ENCODE results near the gene PACSIN2.

PACSIN2 gene

DNA sequence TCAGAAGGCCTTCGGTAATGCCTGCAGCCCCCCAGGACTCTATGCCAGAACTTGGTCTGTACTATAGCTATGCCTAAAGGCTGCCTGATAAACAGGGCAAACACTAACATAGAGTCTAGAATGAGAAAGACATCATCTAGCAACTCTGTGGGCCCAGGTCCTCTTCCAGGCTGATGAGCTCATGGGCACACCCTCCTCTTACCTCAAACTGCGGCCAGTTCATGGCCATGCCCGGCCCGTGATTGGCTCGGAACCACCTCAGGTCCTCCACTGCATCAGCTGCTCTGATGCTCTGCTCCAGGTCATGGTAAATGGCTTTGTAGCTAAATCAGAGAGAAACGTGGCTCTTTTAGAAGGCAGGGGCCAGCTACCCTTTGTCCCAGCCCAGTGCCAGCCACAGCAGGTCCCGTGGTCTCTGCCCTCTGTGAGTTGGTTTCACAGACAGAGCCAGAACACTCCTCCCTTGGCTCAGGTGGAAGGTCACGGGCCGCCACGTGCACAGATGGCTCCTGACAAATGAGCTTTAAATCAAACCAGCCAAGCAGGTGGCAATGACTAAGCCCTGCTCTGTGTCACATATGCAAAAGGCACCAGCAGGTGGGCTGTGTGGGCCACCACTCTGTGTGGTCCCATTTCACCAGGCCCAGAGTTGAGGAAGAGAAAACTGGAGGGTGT is 132.8 kb downstream of the PACSIN2 start:
- DNase-seq (ENCODE audit: low read depth in 2 of 2): no peak

DNA sequence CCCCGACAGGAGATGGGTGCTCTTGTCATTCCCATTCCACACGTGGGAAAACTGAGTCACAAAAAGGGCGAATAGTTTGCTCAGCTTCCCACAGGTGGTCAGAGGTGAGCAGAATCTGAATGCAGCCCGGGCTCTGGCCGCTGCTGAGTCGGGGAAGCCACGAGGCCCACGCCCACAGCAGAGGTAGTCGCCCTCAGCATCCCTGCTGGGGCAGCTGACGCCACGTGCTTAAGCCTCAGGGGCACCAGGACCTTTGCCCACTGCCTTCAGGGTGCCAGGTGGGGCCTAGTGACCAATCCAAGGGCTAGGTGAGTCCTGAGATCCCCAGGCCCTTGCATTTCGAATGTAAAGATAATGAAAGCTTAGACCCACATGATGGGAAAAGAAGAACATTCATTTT is 133.7 kb downstream of the PACSIN2 start:
- DNase-seq (ENCODE audit: low read depth in 2 of 2): no peak

DNA sequence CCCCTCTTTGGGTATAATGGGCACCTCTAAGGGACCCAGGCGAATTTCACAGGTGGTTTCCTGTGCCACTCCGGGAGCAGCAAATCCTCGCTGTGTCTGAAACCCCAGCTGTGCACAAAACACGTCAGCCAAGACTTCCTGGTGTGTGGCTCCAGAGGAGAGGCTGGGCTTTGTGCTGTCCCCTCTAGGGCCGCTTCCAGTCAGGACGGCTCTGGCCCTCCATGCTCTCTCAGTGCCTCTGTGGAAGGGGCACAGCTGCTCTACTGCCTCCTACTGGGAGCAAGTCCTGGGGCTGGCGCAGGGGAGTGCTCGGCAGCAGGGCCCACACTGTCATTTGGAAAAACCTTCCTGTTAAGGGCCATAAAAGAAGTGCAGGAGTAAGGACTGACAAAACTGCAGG is 134.1 kb downstream of the PACSIN2 start:
- DNase-seq (ENCODE audit: low read depth in 2 of 2): no peak

DNA sequence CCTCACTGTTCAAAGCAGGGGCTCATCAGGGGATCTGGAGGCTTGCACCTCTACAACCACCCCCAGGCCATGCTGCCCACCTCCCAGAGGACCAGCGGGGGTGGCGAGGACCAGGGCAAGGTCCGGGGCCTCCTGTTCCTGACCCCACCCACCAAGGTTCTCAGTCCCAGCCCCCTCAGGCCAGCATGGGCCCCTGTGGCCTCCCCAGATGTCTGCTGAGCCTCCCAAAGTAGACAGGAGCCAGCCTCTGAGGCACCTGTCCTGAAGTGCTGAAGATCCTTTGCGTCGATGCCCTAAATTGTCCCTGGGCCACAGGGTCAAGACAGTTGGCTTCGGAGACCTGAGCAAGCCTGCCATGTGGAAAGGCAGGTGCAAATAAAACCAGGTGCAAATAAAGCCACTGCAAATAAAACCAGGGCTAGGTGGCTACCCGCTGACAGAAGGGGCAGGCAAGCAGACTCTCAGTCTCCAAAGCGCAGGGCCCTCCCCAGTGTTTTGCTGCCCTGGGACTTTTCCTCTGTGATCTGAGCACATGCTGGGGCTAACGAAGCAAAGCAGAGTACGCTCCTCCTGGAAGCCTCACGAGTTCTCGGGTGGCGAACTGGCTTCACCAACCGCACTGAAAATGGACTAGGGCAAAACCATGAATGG is 135.5 kb downstream of the PACSIN2 start:
- no peak for DNase-seq (ENCODE audit: low read depth in 2 of 2)

DNA sequence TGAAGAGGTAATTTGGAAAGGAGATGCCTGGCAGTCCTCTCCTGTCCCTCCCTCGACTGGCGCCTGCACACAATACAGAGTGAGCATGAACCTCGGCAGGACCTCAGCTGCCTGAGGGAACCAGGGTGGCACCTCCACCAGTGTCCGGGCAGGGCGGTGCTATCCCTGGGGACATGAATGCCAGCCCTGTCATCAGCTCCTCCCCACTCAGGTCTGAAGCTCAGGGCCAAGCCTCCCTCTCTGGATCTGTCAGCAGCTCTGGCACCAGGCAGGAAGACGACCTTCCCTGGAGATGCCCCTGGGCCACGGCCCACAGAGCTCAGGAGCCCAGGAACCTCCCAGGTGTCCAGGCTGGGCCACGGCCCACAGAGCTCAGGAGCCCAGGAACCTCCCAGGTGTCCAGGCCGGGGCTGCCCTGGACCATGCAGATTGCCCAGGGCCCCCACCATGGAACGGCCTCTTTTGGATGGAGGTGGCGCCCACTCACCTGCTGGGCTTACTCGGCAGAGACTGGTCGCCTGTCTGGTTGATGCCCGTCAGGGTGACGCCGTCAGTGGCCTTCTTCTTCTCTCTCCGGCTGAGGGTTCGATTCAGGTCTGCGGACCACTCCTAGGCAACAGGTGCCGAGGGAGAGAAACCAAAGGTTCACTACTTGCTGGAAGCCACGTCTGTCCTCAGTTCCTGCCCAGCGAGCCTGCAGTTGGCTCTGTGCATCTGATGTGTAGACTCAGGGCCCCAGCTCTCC is 136.2 kb downstream of the PACSIN2 start:
- DNase-seq (ENCODE audit: low read depth in 2 of 2): no peak

DNA sequence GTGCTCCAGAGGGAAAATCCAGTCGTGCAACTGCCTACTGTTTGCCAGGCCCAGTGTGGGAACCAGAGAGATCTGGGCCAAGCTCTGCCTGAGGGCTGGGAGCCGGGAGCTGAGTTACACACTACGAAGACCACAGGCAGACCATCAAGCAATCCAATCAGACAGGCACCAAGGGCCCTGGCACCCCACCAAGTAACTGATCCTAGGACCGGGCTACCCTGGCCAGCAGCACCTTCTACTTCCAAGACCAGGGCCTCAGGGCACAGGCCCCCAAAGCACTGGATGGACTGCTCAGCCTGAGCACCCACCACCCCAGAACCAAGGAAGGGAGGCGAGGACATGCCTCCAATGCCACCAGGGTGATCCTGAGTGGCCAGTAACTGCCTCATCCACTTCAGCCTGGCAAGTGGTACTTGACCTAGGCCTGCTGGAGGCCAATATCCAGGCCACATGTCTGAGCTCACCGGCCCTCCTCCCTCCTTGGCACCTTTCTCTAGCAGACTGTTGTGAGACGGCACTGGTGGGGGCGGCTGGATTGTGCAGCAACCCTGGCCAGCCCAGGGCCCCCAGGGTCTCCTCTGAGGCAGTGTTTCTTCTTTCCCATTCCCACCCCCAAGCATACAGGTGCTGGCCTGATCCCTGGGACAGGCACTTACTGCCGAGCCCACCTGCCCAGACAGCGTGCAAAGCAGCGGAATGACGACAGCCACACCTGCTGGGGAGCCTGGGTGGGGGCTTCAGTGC is 137.2 kb downstream of the PACSIN2 start:
- no peak for DNase-seq (ENCODE audit: low read depth in 2 of 2)

DNA sequence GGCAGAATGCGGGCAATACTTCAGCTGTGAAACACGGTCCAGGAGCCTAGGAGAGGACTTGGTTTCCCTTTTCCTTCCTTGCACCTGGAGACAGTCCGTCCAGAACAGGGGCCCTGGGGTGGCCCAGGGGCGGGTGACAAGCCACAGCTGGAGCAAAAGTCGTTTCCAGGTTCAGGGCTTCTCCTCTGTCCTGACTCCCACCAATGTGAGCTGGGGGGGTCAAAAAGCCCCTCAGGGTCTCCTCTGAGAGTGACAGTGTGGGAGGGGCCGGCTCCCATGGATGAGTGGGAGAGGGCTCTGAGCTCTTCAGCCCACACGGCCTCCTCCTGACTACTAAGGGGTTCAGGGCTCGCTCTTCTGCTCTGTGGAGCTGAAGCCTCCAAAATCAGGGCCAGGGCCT is 137.8 kb downstream of the PACSIN2 start:
- no peak for DNase-seq (ENCODE audit: low read depth in 2 of 2)

DNA sequence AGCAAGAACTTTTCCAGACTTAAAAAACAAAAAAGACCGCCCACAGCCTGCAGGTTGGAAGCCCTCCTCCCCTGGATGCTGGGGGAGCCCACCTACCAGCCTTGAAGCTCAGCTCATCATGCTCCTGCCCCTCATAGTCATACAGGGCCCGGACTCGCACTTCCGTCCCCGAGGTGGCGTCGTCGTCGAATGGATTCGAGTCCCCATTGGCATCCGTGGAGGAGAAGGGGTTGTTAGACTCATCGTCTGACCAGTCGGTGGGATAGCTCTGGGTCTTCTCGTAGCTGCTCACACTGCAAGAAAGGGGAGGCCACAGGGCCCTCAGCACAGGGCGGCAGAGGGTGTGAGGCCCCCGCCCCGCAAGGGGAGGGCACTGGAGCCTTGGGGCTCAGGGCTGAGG is 138.9 kb downstream of the PACSIN2 start:
- no peak for DNase-seq (ENCODE audit: low read depth in 2 of 2)

DNA sequence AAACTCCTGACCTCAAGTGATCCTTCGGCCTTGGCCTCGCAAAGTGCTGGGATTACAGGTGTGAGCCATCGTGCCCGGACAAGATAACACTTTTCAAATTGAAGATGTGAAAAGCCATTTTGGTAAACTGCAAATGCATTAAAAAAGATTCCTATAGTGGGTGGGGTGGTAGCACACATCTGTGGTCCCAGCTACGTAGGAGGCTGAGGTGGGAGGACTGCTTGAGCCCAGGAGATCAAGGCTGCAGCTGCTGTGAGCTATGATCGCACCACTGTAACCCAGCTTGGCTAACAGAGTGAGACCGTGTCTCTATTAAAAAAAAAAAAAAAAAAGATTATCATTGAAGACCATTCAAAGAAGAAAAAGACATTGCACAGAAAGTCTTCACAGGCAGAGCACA is 140.9 kb downstream of the PACSIN2 start:
- DNase-seq (ENCODE audit: low read depth in 2 of 2): no peak

DNA sequence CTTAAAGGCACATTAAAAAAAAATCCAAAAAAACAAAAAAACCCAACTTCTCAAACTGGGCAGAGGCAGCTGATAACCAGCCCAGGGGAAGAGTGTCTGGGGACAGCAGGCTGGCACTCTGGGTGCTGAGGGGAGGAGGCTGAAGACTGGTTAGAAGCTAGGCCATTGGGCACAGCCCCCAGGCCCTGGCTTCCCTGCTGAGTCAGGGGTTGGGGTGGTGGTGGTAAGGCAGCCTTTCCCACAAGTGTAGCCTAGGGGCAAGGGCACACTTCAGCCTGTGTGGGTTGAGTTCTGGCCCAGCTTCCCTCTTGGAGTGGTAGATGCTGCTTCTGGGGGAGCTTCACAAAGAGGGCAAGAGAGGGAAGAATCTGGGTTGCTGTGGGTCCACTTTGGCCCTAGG is 141.6 kb downstream of the PACSIN2 start:
- DNase-seq (ENCODE audit: low read depth in 2 of 2): no peak

DNA sequence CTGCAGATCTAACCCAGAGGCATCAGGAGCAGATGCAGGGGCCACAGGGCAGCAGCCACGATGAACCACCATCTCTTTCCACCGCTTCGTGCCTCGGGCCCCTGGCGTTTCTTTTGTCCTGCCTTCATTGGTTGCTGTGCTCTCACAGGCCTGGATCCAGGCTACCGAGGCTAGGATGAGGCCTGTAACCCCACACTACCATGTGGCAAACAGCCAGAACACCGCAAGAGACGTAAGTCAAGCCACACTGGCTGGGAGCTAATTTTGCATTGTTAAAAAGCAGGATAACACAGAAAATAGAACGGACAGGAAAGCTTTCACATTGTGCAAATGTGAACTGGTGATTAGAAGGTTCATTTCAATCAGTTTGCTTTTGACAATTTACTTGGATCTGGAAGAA is 142.1 kb downstream of the PACSIN2 start:
- no peak for DNase-seq (ENCODE audit: low read depth in 2 of 2)

DNA sequence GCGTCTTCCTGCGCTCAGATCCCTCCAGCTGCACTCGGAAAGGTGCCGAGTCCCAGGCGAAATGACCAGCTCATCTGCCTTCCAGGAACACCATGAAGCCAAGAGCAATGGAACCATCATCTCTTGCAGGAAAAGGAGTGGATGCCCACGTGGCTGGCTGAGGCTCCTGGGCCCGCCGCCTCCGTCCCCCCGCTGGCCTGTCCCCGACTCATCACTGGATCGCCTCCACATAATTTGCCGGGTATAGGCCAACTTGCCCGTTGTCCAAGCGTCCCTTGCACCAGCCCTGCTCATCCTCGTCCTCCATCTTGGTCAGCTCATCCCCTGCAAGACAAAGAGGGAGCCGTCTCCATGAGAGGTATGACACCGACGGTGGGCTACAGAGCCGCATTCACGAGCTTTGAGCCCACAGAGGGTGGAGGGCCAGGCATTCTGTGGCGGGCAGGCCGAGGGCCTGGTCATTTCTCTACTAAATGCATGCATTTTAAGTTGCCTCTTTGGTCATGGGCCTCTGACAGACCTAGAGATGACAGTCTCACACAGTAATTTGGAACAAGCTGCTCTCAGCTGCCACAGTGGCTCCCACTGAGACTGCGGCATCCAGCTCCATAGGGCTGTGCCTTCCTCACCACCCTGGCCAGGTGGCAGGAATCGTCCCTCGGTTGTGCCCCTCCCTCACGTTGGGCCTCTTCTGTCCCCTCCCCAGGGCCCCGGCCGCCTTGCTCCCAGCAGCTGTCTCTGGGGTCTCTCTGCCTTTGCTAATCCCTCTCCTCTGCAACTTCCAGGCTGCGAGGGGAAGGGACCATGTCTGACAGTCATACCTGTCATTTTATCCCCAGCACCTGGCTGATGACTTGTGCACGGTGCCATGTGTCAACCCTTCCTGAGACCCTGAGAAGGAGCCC is 143.6 kb downstream of the PACSIN2 start:
- no peak for DNase-seq (ENCODE audit: low read depth in 2 of 2)

DNA sequence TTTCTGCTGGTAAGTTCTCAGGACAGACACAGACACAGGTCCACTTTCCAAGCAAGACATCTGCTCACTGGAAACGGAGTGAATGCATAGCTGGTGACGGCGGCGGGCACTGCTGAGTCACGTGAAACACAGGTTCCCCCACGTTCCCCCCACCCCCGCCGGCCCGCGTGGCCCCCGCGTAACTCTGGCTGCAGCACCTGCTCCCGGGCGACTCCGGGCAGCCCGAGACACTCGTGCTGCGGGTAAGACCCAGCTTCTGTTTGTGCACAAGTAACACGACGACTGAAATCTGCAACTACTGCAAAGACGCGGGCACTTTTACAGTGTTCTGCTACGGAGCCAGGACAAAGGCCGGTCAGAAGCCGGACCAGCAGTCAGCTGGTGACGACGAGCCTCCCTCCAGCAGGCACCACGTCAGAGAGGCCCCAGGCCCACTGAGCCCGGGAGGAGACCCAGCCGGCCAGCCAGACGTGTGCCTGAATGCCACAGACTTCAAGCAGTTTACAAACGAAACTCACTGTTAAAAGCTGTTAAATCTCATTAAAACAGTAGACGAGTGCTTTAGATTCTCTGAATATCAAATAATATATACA is 145.0 kb downstream of the PACSIN2 start:
- DNase-seq (ENCODE audit: low read depth in 2 of 2): no peak

DNA sequence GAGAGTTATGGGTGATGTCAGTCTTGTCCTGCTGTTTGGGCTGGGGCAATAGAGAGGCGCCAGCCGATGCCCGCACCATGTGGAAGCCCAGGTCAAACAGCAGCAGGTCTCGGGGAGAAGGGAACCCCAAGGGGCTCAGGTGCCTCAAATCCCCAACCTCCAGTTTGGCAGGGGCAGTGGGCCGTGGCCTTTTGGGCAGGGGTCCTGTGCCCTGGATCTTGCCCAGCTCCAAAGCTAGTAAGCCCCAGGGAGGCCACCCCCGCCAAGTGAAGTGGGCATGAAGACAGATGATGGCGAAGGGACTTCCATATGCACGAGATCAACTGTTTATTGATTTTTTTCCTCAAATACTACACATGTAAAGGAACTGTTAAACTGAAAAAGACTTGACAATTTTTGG is 145.5 kb downstream of the PACSIN2 start:
- no peak for DNase-seq (ENCODE audit: low read depth in 2 of 2)

DNA sequence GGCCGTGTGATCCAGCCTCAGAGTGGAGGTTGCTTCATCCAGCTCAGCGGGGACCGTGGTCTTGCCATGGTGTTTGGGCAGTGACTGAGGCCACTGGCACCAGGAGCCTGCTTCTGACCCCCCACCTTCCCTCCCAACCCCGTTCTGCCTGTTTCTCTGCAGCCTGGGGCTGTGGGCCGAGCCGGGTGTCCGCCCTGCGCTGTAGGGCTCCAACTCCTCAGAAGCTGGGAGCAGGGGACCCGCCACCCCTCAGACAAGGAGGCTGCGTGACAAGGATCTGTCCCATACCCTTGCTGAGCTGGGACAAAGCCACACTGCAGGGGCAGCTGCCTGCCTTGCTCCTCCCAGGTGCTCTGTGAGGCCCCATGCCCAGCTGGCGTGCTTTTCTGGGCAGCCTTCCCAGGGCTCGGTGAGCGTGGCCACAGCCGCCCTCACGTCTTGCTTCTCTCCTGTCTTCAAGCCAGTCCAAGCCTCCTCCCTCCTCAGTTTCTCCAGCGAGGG is 146.1 kb downstream of the PACSIN2 start:
- no peak for DNase-seq (ENCODE audit: low read depth in 2 of 2)

DNA sequence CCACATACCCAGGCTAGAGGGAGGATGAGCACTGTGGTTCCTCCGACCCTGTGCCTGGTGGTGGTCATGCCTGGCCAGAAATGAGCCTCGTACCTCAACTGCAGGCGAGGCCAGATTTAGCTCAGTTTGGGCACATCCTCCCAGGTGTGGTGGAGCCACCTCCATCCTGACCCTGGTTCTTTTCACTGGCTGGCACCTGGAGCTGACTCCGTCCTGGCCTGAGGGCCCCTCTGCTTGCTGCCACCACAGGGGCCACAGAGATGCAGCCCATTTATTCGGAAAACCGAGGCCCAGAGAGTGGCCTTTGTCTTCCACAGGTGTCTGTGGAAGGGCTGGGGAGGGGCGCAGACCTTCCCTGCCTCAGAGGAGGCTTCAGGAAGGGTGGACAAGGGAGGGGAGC is 148.8 kb downstream of the PACSIN2 start:
- DNase-seq (ENCODE audit: low read depth in 2 of 2): no peak

DNA sequence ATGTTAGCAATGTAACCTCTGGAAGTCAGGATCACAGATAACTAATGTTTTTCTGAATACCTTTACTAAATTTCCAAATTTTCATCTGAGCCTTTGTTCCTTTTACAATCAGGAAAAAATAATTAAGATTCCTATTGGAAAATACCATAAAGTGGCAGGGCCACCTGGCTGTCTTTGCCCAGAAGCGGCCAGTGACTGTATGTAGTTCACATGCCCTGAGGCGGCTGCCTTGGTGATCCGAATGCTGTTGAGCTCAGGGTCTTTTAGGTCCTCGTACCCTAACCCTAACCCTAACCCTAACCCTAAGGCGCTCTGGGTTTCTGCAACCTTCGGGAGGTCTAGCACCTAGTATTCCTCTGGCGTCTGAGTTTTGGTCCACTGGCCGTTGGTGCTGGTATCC is 149.4 kb downstream of the PACSIN2 start:
- no peak for DNase-seq (ENCODE audit: low read depth in 2 of 2)

DNA sequence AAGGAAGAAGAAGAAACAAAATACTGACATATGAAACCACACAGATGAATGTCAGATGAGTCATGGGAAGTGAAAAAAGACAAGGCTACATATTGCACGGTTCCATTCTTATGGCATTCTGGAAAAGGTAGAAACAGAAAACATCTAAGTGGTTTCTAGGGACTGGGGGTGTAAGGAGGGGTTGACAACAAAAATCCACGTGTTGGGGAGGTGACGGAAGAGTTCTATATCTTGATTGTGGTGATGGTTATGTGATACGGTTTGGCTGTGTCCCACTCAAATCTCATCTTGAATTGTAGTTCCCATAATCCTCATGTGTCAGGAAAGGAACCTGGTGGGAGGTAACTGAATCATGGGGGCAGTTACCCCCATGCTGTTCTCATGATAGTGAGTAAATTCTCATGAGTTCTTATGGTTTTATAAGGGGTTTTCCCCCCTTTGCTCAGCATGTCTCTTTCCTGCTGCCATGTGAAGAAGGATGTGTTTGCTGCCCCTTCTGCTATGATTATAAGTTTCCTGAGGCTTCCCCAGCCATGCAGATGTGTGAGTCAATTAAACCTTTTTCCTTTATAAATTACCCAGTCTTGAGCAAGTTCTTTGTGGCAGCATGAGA is 151.5 kb downstream of the PACSIN2 start:
- DNase-seq (ENCODE audit: low read depth in 2 of 2): peak in 1 of 2 donors; percentile 8

DNA sequence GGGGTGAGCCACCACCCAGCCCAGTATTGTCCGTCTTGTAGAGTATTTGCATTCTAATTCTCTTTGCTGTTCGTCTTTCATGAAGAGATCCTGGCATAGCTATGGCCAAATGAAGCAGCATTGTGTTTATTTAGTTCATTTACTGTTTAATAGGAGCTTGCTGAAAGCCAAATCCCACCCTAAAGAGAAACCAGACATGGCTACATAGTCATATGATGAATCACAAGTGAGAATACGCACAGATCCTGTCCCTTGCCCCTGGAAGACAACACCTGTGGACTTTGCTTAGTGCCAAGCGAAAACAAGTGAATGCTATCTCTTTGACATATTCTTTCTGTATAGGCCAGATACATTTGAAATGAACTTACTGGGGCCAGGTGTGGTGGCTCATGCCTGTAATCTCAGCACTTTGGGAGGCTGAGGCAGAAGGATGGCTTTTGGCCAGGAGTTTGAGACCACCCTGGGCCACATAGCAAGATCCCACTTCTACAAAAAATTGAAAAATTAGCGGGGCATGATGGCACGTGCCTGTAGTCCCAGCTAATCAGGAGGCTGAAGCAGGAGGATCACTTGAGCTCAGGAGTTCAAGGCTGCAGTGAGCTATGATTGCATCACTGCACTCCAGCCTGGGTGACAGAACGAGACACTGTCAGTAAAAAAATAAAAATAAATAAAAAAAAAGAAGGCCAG is 152.8 kb downstream of the PACSIN2 start:
- DNase-seq (ENCODE audit: low read depth in 2 of 2): no peak

DNA sequence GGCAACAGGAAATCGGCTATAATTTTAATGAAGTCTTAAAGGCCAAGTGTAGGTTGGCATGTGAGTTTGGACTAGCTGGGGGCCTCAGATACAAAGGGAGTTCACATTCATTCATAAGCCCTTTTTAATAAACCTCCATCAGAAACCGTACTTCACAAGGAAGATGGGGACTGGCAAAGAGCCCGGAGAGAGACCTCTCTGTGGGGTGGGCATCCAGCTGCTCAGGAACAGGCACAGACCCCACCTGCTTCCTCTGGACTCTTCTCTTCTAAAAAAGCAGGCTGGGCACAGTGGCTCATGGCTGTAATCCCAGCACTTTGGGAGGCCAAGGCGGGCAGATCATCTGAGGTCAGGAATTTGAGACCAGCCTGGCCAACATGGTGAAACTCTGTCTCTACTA is 154.0 kb downstream of the PACSIN2 start:
- no peak for DNase-seq (ENCODE audit: low read depth in 2 of 2)
